Measurements from ENCODE around the gene MAP4K5. TPM values are rescaled to one million over a fixed set of nuclear protein-coding genes. Genes with fewer than 3 reads are reported as not detected.

The MAP4K5 gene
- total RNA-seq, 1 experiment from 2014 or later, result 48.4 TPM

DNA sequence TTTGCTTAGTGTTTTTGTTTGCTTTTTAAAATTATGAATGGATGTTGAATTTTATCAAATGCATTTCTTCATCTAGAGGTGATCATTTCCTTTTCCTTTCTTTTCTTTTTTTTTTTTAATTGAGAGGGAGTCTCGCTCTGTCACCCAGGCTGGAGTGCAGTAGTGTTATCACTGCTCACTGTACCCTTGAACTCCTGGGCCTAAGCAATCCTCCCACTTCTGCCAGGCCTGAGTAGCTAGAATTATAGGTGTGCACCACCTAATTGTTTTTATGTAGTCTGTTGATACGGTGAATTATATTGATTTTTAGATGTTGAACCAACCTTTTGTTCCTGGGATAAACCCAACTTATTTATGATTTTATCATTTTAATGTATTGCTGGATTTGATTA lies 134.2 kb downstream of the MAP4K5 start:
- H3K27ac Mint-ChIP-seq (ENCODE audit: unreplicated experiment), result no peak overlapping the region
- TSS peak; percentile 22 for BruUV-seq (replicated peaks)
- Histone ChIP-seq H3K4me1 (no peaks in the 10 kb centered on the region; the same call in none of the 2 replicates), H3K27me3 (replicated peaks; ENCODE audit: control insufficient read depth, insufficient read depth, low read length) (no peaks in the 10 kb centered on the region), H3K9me3 (no peaks in the 10 kb centered on the region), H3K36me3 (ENCODE audit: control insufficient read depth, insufficient read depth, low read length) (no peaks in the 10 kb centered on the region), H3K4me3 (ENCODE audit: low read depth, low read length) (no peak overlapping the region)
- POLR2A ChIA-PET, result no interaction called here
- peak overlapping the region; percentile 87 for H3K4me3 Mint-ChIP-seq (ENCODE audit: unreplicated experiment)
- CTCF ChIA-PET, result no interaction called here
- TF ChIP-seq, protein P1, sequence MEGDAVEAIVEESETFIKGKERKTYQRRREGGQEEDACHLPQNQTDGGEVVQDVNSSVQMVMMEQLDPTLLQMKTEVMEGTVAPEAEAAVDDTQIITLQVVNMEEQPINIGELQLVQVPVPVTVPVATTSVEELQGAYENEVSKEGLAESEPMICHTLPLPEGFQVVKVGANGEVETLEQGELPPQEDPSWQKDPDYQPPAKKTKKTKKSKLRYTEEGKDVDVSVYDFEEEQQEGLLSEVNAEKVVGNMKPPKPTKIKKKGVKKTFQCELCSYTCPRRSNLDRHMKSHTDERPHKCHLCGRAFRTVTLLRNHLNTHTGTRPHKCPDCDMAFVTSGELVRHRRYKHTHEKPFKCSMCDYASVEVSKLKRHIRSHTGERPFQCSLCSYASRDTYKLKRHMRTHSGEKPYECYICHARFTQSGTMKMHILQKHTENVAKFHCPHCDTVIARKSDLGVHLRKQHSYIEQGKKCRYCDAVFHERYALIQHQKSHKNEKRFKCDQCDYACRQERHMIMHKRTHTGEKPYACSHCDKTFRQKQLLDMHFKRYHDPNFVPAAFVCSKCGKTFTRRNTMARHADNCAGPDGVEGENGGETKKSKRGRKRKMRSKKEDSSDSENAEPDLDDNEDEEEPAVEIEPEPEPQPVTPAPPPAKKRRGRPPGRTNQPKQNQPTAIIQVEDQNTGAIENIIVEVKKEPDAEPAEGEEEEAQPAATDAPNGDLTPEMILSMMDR (IDR thresholded peaks at IDR 0.05; ENCODE audit: insufficient read depth in 1 of 2, low read depth in 1 of 2, low read length in 1 of 2, severe bottlenecking in 1 of 2, unreplicated experiment in 1 of 2), result no peak
- H3K4me1 Mint-ChIP-seq (ENCODE audit: low read depth, unreplicated experiment), result no peaks in the 10 kb centered on the region
- H3K27me3 Mint-ChIP-seq (ENCODE audit: insufficient read depth, unreplicated experiment), result no peaks in the 10 kb centered on the region
- no peaks in the 10 kb centered on the region for H3K9me3 Mint-ChIP-seq (ENCODE audit: unreplicated experiment)
- no peak for DNase-seq
- H3K36me3 Mint-ChIP-seq (ENCODE audit: insufficient read depth, unreplicated experiment), result no peaks in the 10 kb centered on the region
- intact Hi-C loops (cut with micrococcal nuclease; ENCODE audit: unreplicated experiment), result loop anchor here (5.0 kb wide), 2 partner anchors 44 to 134 kb away; partner anchors contain the start of gene MAP4K5

- H3K36me3 ChIP-seq (ENCODE audit: control insufficient read depth, insufficient read depth, low read length), result no peaks in the 10 kb centered on the region
- TF ChIP-seq, protein P1 (IDR thresholded peaks at IDR 0.05; ENCODE audit: insufficient read depth in 1 of 2, low read depth in 1 of 2, low read length in 1 of 2, severe bottlenecking in 1 of 2, unreplicated experiment in 1 of 2), result no peak
- H3K4me3 ChIP-seq (ENCODE audit: low read depth, low read length), result peak overlapping the region; percentile 38
- no peaks in the 10 kb centered on the region; the same call in none of the 2 replicates for H3K4me1 ChIP-seq
- peak overlapping the region; percentile 87 for H3K4me3 Mint-ChIP-seq (ENCODE audit: unreplicated experiment)
- no peaks in the 10 kb centered on the region for H3K4me1 Mint-ChIP-seq (ENCODE audit: low read depth, unreplicated experiment)
- no peaks in the 10 kb centered on the region for H3K27me3 ChIP-seq (replicated peaks; ENCODE audit: control insufficient read depth, insufficient read depth, low read length)
- POLR2A ChIA-PET, result interaction anchor here (1.1 kb wide), 1 partner anchor 77 kb away, joined by 4 read pairs; no protein-coding TSS in a partner anchor
- DNase-seq, result no peak
- intact Hi-C loops (cut with micrococcal nuclease; ENCODE audit: unreplicated experiment), result loop anchor here (2.0 to 5.0 kb wide), 3 partner anchors 45 to 135 kb away; partner anchors contain the start of gene MAP4K5
- BruUV-seq (replicated peaks), result no TSS peak
- H3K9me3 Mint-ChIP-seq (ENCODE audit: unreplicated experiment), result no peaks in the 10 kb centered on the region
- peak overlapping the region; percentile 53 for H3K27ac Mint-ChIP-seq (ENCODE audit: unreplicated experiment)
- no peaks in the 10 kb centered on the region for H3K36me3 Mint-ChIP-seq (ENCODE audit: insufficient read depth, unreplicated experiment)
- H3K9me3 ChIP-seq, result no peaks in the 10 kb centered on the region
- H3K27me3 Mint-ChIP-seq (ENCODE audit: insufficient read depth, unreplicated experiment), result no peaks in the 10 kb centered on the region
- CTCF ChIA-PET, result no interaction called here
Observed at GRCh38 chr14:50397390-50398188, 134.8 kb downstream of the MAP4K5 start.

GRCh38 chr14:50396631-50397389 lies 135.6 kb downstream of the MAP4K5 start, which contains the start of gene CDKL1:
CDKL1 (minus strand) TSS chr14:50396881; CDS start chr14:50395868, 1,013 bp downstream.
- ChIA-PET POLR2A (interaction anchor here (0.6 to 1.1 kb wide), 2 partner anchors 76 to 94 kb away, joined by 3 to 4 read pairs; no protein-coding TSS in a partner anchor), CTCF (interaction anchor here (0.8 kb wide), 1 partner anchor 76 kb away, joined by 4 read pairs; no protein-coding TSS in a partner anchor)
- Mint-ChIP-seq H3K4me1 (ENCODE audit: low read depth, unreplicated experiment) (no peaks in the 10 kb centered on the region), H3K4me3 (ENCODE audit: unreplicated experiment) (peak within 1 kb of the TSS; percentile 87), H3K9me3 (ENCODE audit: unreplicated experiment) (no peaks in the 10 kb centered on the region), H3K36me3 (ENCODE audit: insufficient read depth, unreplicated experiment) (no peaks in the 10 kb centered on the region), H3K27me3 (ENCODE audit: insufficient read depth, unreplicated experiment) (no peaks in the 10 kb centered on the region), H3K27ac (ENCODE audit: unreplicated experiment) (peak within 1 kb of the TSS; percentile 90)
- TF ChIP-seq, protein P1 (IDR thresholded peaks at IDR 0.05; ENCODE audit: insufficient read depth in 1 of 2, low read depth in 1 of 2, low read length in 1 of 2, severe bottlenecking in 1 of 2, unreplicated experiment in 1 of 2), result no peak
- no TSS peak for BruUV-seq (replicated peaks)
- Histone ChIP-seq H3K36me3 (ENCODE audit: control insufficient read depth, insufficient read depth, low read length) (no peaks in the 10 kb centered on the region), H3K4me3 (ENCODE audit: low read depth, low read length) (peak within 1 kb of the TSS; percentile 38), H3K27me3 (replicated peaks; ENCODE audit: control insufficient read depth, insufficient read depth, low read length) (no peaks in the 10 kb centered on the region), H3K4me1 (no peaks in the 10 kb centered on the region; the same call in none of the 2 replicates), H3K9me3 (no peaks in the 10 kb centered on the region)
- DNase-seq, result peak; percentile 74 to 83
- intact Hi-C loops (cut with micrococcal nuclease; ENCODE audit: unreplicated experiment), result loop anchor here (2.0 to 5.0 kb wide), 3 partner anchors 45 to 135 kb away; partner anchors contain the start of gene MAP4K5

Measured in Caco-2 (cell line).